ENCODE results near the gene AGRN. TPM values are rescaled to one million over a fixed set of nuclear protein-coding genes. Genes with fewer than 3 reads are reported as not detected.

The AGRN gene
- total RNA-seq, 1 experiment from 2014 or later: 184 TPM

DNA sequence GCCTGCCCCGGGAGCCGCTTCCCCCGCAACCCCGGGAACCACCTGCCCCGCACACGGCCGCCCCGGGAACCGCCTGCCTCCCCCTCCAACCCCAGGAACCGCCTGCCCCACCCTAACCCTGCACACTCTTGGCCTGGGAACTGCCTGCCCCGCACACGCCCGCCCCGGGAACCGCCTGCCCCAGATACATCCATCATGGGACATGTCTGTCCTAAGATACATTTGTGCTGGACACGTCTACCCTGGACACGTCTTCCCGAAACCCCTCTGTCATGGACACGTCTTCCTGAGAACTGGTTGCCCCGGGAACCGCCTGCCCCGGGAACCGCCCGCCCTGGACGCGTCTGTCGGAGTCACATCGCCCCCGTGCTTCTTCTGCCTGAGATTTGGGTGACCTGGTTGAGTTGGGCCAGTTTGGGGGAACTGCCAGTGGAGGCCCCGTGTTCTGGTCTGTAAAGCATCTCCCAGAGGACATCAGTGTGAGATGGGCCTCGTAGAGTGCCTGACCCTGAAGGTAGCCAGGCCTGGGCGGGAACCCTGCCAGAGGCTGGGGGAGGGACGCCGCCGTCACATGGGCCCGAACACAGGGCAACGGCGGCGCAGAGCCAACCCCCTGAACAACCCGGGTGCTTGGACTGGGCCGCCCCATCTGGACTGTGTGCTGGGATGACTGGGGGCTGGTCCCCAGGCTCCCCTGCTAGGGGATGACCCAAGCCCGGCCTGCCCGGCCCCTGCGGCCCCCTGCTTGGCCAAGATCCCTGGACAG lies 41.7 kb upstream of the AGRN start:
- H3K27me3 Mint-ChIP-seq (ENCODE audit: low read depth): peaks cover 17% of the 10 kb centered on the region

DNA sequence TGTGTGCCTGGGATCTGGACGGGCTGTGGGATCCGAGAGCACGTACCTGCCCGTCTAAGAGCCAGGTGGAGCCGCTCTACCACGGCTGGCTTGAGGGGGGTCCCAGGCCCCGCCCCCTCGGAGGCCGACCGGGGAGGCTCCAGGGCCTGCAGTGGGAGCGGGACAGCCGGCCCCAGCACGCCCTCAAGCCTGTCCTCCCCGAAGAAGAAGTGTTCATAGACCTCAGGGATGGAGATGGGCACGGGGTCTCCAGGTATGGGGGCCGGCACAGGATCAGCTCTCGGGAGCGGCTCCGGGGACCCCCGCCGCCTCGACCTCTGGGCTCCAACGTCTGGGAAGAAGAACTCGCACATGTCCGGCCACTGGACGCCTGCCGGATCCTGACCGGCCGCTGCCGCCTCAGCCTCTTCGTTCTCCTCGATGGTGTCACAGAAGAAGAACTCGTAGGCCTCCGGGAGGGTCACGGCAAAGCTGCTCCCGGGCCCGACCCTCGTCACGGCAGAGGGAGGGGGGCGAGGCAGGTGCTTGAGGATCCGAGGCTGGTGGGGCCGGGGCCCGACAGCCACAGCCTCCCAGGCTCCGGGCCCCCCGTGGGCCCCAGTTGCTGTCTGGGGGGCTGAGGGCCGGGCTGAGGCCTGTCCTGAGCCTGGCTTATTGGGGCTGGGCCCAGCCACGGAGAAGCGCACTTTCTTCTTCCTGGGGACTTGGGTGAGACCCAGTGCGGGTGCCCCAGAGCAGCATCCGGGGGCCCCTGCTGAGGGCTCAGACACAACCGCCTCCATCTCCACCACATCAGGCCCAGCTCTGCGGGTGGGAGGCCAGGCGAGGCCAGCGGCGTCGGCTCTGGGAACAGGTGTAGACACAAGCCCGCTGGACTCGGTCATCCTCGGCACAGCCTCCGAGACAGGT lies 40.8 kb upstream of the AGRN start:
- Mint-ChIP-seq H3K27me3 (ENCODE audit: low read depth) (peaks cover 24% of the 10 kb centered on the region), H3K9me3 (peaks cover 3% of the 10 kb centered on the region), H3K4me3 (no peak overlapping the region), H3K27ac (no peak overlapping the region), H3K36me3 (peaks cover 3% of the 10 kb centered on the region; the same call in 1 of the 2 replicates), H3K4me1 (peaks cover 4% of the 10 kb centered on the region)
- no peak for ATAC-seq
- no peak for DNase-seq (ENCODE audit: low spot score)
- ChIA-PET CTCF (interaction anchor here (1.1 to 2.5 kb wide), 3 partner anchors 23 to 85 kb away, joined by 4 to 12 read pairs (median 4); no protein-coding TSS in a partner anchor), POLR2A (no interaction called here)
- TF ChIP-seq SP1 (CRISPR knock-in tag; conservative IDR thresholded peaks at IDR 0.05) (no peak), OVOL2 (CRISPR knock-in tag; IDR thresholded peaks at IDR 0.05; ENCODE audit: borderline replicate concordance) (no peak), NR2C2 (CRISPR knock-in tag; IDR thresholded peaks at IDR 0.05) (no peak), ZBTB21 (CRISPR knock-in tag; IDR thresholded peaks at IDR 0.05; ENCODE audit: borderline replicate concordance) (no peak), RELA (CRISPR knock-in tag; IDR thresholded peaks at IDR 0.05; ENCODE audit: borderline replicate concordance) (no peak), PRRX2 (CRISPR knock-in tag; IDR thresholded peaks at IDR 0.05) (no peak), TCF7 (CRISPR knock-in tag; IDR thresholded peaks at IDR 0.05; ENCODE audit: low read depth) (no peak), MXD4 (CRISPR knock-in tag; IDR thresholded peaks at IDR 0.05; ENCODE audit: borderline replicate concordance) (no peak), ETV6 (CRISPR knock-in tag; IDR thresholded peaks at IDR 0.05) (no peak)
- TF ChIP-seq, protein P1, sequence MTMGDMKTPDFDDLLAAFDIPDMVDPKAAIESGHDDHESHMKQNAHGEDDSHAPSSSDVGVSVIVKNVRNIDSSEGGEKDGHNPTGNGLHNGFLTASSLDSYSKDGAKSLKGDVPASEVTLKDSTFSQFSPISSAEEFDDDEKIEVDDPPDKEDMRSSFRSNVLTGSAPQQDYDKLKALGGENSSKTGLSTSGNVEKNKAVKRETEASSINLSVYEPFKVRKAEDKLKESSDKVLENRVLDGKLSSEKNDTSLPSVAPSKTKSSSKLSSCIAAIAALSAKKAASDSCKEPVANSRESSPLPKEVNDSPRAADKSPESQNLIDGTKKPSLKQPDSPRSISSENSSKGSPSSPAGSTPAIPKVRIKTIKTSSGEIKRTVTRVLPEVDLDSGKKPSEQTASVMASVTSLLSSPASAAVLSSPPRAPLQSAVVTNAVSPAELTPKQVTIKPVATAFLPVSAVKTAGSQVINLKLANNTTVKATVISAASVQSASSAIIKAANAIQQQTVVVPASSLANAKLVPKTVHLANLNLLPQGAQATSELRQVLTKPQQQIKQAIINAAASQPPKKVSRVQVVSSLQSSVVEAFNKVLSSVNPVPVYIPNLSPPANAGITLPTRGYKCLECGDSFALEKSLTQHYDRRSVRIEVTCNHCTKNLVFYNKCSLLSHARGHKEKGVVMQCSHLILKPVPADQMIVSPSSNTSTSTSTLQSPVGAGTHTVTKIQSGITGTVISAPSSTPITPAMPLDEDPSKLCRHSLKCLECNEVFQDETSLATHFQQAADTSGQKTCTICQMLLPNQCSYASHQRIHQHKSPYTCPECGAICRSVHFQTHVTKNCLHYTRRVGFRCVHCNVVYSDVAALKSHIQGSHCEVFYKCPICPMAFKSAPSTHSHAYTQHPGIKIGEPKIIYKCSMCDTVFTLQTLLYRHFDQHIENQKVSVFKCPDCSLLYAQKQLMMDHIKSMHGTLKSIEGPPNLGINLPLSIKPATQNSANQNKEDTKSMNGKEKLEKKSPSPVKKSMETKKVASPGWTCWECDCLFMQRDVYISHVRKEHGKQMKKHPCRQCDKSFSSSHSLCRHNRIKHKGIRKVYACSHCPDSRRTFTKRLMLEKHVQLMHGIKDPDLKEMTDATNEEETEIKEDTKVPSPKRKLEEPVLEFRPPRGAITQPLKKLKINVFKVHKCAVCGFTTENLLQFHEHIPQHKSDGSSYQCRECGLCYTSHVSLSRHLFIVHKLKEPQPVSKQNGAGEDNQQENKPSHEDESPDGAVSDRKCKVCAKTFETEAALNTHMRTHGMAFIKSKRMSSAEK (CRISPR knock-in tag; IDR thresholded peaks at IDR 0.05; ENCODE audit: borderline replicate concordance): no peak

More for the DNA sequence above, 41.7 kb upstream of the AGRN start:
- ChIA-PET POLR2A (no interaction called here), CTCF (interaction anchor here (1.1 kb wide), 1 partner anchor 24 kb away, joined by 4 read pairs; no protein-coding TSS in a partner anchor)
- Mint-ChIP-seq H3K4me3 (no peak overlapping the region), H3K36me3 (peaks cover 3% of the 10 kb centered on the region; the same call in 1 of the 2 replicates), H3K4me1 (peaks cover 4% of the 10 kb centered on the region), H3K27ac (peak overlapping the region; percentile 19; the same call in 1 of the 2 replicates), H3K9me3 (peaks cover 3% of the 10 kb centered on the region)
- DNase-seq (ENCODE audit: low spot score) (no peak), ATAC-seq (no peak)
- TF ChIP-seq, protein P2, sequence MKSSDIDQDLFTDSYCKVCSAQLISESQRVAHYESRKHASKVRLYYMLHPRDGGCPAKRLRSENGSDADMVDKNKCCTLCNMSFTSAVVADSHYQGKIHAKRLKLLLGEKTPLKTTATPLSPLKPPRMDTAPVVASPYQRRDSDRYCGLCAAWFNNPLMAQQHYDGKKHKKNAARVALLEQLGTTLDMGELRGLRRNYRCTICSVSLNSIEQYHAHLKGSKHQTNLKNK (CRISPR knock-in tag; IDR thresholded peaks at IDR 0.05): no peak
- TF ChIP-seq NFE2L1 (CRISPR knock-in tag; IDR thresholded peaks at IDR 0.05) (no peak), TEAD4 (CRISPR knock-in tag; IDR thresholded peaks at IDR 0.05) (no peak), TP53 (CRISPR knock-in tag; IDR thresholded peaks at IDR 0.05) (no peak), NR2C2 (CRISPR knock-in tag; IDR thresholded peaks at IDR 0.05) (no peak)
- TF ChIP-seq, protein P3, sequence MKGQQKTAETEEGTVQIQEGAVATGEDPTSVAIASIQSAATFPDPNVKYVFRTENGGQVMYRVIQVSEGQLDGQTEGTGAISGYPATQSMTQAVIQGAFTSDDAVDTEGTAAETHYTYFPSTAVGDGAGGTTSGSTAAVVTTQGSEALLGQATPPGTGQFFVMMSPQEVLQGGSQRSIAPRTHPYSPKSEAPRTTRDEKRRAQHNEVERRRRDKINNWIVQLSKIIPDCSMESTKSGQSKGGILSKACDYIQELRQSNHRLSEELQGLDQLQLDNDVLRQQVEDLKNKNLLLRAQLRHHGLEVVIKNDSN (CRISPR knock-in tag; IDR thresholded peaks at IDR 0.05): no peak
- TF ChIP-seq, protein P4, sequence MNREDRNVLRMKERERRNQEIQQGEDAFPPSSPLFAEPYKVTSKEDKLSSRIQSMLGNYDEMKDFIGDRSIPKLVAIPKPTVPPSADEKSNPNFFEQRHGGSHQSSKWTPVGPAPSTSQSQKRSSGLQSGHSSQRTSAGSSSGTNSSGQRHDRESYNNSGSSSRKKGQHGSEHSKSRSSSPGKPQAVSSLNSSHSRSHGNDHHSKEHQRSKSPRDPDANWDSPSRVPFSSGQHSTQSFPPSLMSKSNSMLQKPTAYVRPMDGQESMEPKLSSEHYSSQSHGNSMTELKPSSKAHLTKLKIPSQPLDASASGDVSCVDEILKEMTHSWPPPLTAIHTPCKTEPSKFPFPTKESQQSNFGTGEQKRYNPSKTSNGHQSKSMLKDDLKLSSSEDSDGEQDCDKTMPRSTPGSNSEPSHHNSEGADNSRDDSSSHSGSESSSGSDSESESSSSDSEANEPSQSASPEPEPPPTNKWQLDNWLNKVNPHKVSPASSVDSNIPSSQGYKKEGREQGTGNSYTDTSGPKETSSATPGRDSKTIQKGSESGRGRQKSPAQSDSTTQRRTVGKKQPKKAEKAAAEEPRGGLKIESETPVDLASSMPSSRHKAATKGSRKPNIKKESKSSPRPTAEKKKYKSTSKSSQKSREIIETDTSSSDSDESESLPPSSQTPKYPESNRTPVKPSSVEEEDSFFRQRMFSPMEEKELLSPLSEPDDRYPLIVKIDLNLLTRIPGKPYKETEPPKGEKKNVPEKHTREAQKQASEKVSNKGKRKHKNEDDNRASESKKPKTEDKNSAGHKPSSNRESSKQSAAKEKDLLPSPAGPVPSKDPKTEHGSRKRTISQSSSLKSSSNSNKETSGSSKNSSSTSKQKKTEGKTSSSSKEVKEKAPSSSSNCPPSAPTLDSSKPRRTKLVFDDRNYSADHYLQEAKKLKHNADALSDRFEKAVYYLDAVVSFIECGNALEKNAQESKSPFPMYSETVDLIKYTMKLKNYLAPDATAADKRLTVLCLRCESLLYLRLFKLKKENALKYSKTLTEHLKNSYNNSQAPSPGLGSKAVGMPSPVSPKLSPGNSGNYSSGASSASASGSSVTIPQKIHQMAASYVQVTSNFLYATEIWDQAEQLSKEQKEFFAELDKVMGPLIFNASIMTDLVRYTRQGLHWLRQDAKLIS (CRISPR knock-in tag; IDR thresholded peaks at IDR 0.05; ENCODE audit: borderline replicate concordance): no peak
- TF ChIP-seq, protein P5, sequence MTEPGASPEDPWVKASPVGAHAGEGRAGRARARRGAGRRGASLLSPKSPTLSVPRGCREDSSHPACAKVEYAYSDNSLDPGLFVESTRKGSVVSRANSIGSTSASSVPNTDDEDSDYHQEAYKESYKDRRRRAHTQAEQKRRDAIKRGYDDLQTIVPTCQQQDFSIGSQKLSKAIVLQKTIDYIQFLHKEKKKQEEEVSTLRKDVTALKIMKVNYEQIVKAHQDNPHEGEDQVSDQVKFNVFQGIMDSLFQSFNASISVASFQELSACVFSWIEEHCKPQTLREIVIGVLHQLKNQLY (CRISPR knock-in tag; IDR thresholded peaks at IDR 0.05): no peak
- TF ChIP-seq, protein P6, sequence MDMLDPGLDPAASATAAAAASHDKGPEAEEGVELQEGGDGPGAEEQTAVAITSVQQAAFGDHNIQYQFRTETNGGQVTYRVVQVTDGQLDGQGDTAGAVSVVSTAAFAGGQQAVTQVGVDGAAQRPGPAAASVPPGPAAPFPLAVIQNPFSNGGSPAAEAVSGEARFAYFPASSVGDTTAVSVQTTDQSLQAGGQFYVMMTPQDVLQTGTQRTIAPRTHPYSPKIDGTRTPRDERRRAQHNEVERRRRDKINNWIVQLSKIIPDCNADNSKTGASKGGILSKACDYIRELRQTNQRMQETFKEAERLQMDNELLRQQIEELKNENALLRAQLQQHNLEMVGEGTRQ (CRISPR knock-in tag; IDR thresholded peaks at IDR 0.05): no peak
- TF ChIP-seq, protein P7, sequence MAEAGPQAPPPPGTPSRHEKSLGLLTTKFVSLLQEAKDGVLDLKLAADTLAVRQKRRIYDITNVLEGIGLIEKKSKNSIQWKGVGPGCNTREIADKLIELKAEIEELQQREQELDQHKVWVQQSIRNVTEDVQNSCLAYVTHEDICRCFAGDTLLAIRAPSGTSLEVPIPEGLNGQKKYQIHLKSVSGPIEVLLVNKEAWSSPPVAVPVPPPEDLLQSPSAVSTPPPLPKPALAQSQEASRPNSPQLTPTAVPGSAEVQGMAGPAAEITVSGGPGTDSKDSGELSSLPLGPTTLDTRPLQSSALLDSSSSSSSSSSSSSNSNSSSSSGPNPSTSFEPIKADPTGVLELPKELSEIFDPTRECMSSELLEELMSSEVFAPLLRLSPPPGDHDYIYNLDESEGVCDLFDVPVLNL (CRISPR knock-in tag; IDR thresholded peaks at IDR 0.05; ENCODE audit: borderline replicate concordance, low read depth): no peak

Data from WTC11 (cell line).